ENCODE data around the gene KIAA0753. TPM values are rescaled to one million over a fixed set of nuclear protein-coding genes. Genes with fewer than 3 reads are reported as not detected.

Gene KIAA0753
- total and polyA plus RNA-seq, 2 of the 13 experiments (the other 11 are each of a cell fraction or from before 2014, with no cell fraction given), result 5.2 to 9.1 TPM

DNA sequence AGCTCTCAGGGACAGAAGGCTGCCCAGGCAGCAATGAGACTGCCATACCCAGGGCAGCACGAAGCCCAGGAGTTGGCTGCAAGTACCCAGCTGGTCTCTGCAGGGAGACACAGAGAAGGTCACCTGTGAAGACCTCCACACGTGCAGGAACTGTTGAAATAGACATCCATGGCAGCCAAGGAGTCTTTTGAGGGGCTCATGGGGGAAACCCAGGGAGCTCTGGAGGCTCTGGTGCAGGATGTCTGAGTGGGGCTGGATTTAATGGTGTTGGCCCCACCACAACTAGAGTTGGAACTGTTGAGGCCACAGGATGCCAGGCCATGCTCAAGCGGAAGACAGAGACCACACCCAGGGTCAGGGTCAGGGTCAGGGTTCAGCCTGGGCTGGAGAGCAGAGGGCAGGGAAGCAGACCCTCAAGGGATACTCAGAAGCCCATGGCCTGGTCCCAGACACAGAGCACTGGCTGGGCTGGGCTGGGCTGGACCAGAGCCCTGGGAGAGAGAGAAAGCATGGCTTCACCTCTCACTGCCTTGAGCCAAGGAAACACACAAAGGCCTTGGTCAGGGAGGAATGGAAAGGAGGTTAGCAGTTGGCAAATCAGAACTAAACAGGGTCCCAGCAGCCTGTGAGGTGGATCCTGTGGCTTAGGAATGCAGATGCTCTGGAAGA is 105.5 kb downstream of the KIAA0753 start:
- intact Hi-C loops (cut with micrococcal nuclease; ENCODE audit: unreplicated experiment) (no loop called here), in situ Hi-C loops (cut with HindIII; ENCODE audit: extremely low pct_ligation_motif_present, low pct_unique_long_range_greater_than_20kb) (no loop called here)
- H3K4me2 ChIP-seq (ENCODE audit: low read depth, low read length), result no peak overlapping the region
- no peaks in the 10 kb centered on the region for H4K20me1 ChIP-seq (ENCODE audit: insufficient read depth, low read length)
- H3K27ac ChIP-seq (ENCODE audit: extremely low read length, insufficient read depth, low read length), result no peak overlapping the region
- 0% methylated on average over 2 of the region's 3 CpGs for WGBS (ENCODE audit: low lambda C conversion rate)
- H3K36me3 ChIP-seq (replicated peaks in 1 of 2; ENCODE audit: control insufficient read depth in 1 of 2, insufficient read depth in 2 of 2, low read length in 2 of 2), result no peaks in the 10 kb centered on the region
- ATAC-seq (no peak), DNase-seq (ENCODE audit: low spot score) (no peak), FAIRE-seq (no peak)
- no peaks in the 10 kb centered on the region for H3K79me2 ChIP-seq (ENCODE audit: insufficient read depth, low read length)
- no peaks in the 10 kb centered on the region for H3K4me1 ChIP-seq (ENCODE audit: insufficient read depth, low read length)
- BruUV-seq (replicated peaks), result no TSS peak
- no peak overlapping the region for H3K9ac ChIP-seq (ENCODE audit: insufficient read depth, low read depth, low read length)
- H3K9me3 ChIP-seq (ENCODE audit: low read length), result peaks cover 7% of the 10 kb centered on the region; the same call in 1 of the 2 replicates
- TF ChIP-seq RFXAP (CRISPR knock-in tag; IDR thresholded peaks at IDR 0.05; ENCODE audit: borderline replicate concordance) (no peak), ZNF777 (CRISPR knock-in tag; IDR thresholded peaks at IDR 0.05) (no peak), KLF12 (CRISPR knock-in tag; IDR thresholded peaks at IDR 0.05; ENCODE audit: borderline replicate concordance) (no peak), ZNF841 (CRISPR knock-in tag; IDR thresholded peaks at IDR 0.05; ENCODE audit: borderline replicate concordance) (no peak), HOXA3 (CRISPR knock-in tag; IDR thresholded peaks at IDR 0.05) (no peak), ZNF800 (CRISPR knock-in tag; IDR thresholded peaks at IDR 0.05) (no peak), PHF21A (CRISPR knock-in tag; IDR thresholded peaks at IDR 0.05) (no peak), SP4 (CRISPR knock-in tag; IDR thresholded peaks at IDR 0.05) (no peak), ETV6 (CRISPR knock-in tag; conservative IDR thresholded peaks at IDR 0.05) (no peak), SRSF1 (optimal IDR thresholded peaks at IDR 0.05; ENCODE audit: low read depth, low read length) (no peak), ZBTB3 (CRISPR knock-in tag; IDR thresholded peaks at IDR 0.05; ENCODE audit: borderline replicate concordance, low read depth) (no peak), ZNF510 (CRISPR knock-in tag; IDR thresholded peaks at IDR 0.05; ENCODE audit: low read depth) (no peak), NFYB (CRISPR knock-in tag; IDR thresholded peaks at IDR 0.05) (no peak), GATAD2A (CRISPR knock-in tag; IDR thresholded peaks at IDR 0.05) (no peak), GTF2F1 (IDR thresholded peaks at IDR 0.05; ENCODE audit: low read length) (no peak), MTF1 (CRISPR knock-in tag; IDR thresholded peaks at IDR 0.05) (no peak), ZNF496 (CRISPR knock-in tag; IDR thresholded peaks at IDR 0.05; ENCODE audit: insufficient replicate concordance) (no peak), ZEB1 (IDR thresholded peaks at IDR 0.05; ENCODE audit: insufficient replicate concordance, low read depth) (no peak), HINFP (CRISPR knock-in tag; IDR thresholded peaks at IDR 0.05; ENCODE audit: low read depth) (no peak)
- TF ChIP-seq, protein P1, sequence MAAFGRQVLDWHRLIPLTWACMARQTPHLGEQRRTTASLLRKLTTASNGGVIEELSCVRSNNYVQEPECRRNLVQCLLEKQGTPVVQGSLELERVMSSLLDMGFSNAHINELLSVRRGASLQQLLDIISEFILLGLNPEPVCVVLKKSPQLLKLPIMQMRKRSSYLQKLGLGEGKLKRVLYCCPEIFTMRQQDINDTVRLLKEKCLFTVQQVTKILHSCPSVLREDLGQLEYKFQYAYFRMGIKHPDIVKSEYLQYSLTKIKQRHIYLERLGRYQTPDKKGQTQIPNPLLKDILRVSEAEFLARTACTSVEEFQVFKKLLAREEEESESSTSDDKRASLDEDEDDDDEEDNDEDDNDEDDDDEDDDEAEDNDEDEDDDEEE (CRISPR knock-in tag; IDR thresholded peaks at IDR 0.05), result no peak
- H3K4me3 ChIP-seq (replicated peaks in 1 of 3; ENCODE audit: insufficient read depth in 1 of 3, low read depth in 2 of 3, low read length in 3 of 3), result no peak overlapping the region
- ChIA-PET CTCF (ENCODE audit: low intra/inter-chr PET ratio, low total read pairs) (no interaction called here), POLR2A (no interaction called here)
- no peak overlapping the region for H2AFZ ChIP-seq (ENCODE audit: low read length)
- no peaks in the 10 kb centered on the region for H3K27me3 ChIP-seq (ENCODE audit: control insufficient read depth in 1 of 2, insufficient read depth in 2 of 2, low read length in 2 of 2)
